GM12891 (cell line): ENCODE data around the gene RHCG. TPM values are rescaled to one million over a fixed set of nuclear protein-coding genes. Genes with fewer than 3 reads are reported as not detected.

ENCODE experiments used
- DNase-seq: peaks from one replicate; pipeline ENCODE4 v3.0.0; 2011; ENCODE audit warnings: low spot score; ENCODE audit not compliant: insufficient read length
- FAIRE-seq: peaks from 2 replicates; lab custom pipeline; 2011; peaks lifted over from hg19 to GRCh38; lab: Jason Lieb, UNC
- PAX5 ChIP-seq: IDR thresholded peaks from 2 replicates; pipeline ENCODE4 v1.6.1; 2011; ENCODE audit warnings: low read length, moderate library complexity, mild to moderate bottlenecking; ENCODE audit not compliant: insufficient read depth, severe bottlenecking
- POLR2A ChIP-seq: IDR thresholded peaks from 2 replicates; pipeline ENCODE4 v1.6.1; 2011; ENCODE audit warnings: low read depth, low read length, control low read depth
- POLR2AphosphoS5 ChIP-seq: IDR thresholded peaks from 2 replicates; pipeline ENCODE4 v1.6.1; 2011; ENCODE audit warnings: low read depth, low read length, control low read depth
- POU2F2 ChIP-seq: IDR thresholded peaks from 2 replicates; pipeline ENCODE4 v1.6.1; 2011; ENCODE audit warnings: low read depth, mild to moderate bottlenecking, control low read depth, low read length, moderate library complexity
- SPI1 ChIP-seq: IDR thresholded peaks from 2 replicates; pipeline ENCODE4 v1.6.1; 2011; ENCODE audit warnings: low read depth, low read length, control low read depth
- TAF1 ChIP-seq: IDR thresholded peaks from 2 replicates; pipeline ENCODE4 v1.6.1; 2011; ENCODE audit warnings: low read depth, low read length, control low read depth
- polyA plus RNA-seq: library from polyadenylated mRNA; unstranded; fragments of >200 nt; gene quantifications from one replicate; pipeline ENCODE4 v1.2.1, GENCODE V29; 2012; ENCODE audit warnings: low read depth, missing spikeins, inconsistent platforms; ENCODE audit not compliant: missing spikeins

RHCG gene
- polyA plus RNA-seq: not detected

GRCh38 chr15:89496155-89497098, at the start of gene RHCG:
Gene RHCG (minus strand): TSS chr15:89496583. CDS start chr15:89496544, 39 bp downstream.
- DNase-seq (no peak), FAIRE-seq (peak; percentile 78)
- TF ChIP-seq PAX5: no peak
- TF ChIP-seq POLR2AphosphoS5: no peak
- TF ChIP-seq SPI1: no peak
- TF ChIP-seq POLR2A: no peak
- no peak for TF ChIP-seq POU2F2
- no peak for TF ChIP-seq TAF1

GRCh38 chr15:89543389-89543788, 47.0 kb upstream of the RHCG start:
- no peak for FAIRE-seq
- DNase-seq: no peak
- TF ChIP-seq TAF1 (no peak), PAX5 (no peak), SPI1 (no peak), POLR2AphosphoS5 (no peak), POU2F2 (no peak), POLR2A (no peak)

GRCh38 chr15:89542369-89542768, 46.0 kb upstream of the RHCG start:
- DNase-seq (no peak), FAIRE-seq (no peak)
- TF ChIP-seq TAF1: no peak
- no peak for TF ChIP-seq POLR2AphosphoS5
- no peak for TF ChIP-seq POLR2A
- no peak for TF ChIP-seq SPI1
- no peak for TF ChIP-seq POU2F2
- no peak for TF ChIP-seq PAX5

- TF ChIP-seq POLR2A (no peak), PAX5 (no peak), POLR2AphosphoS5 (no peak), TAF1 (no peak)
- FAIRE-seq: no peak
- no peak for DNase-seq
These were observed 42.6 kb upstream of the RHCG start for GRCh38 chr15:89539027-89539426.

GRCh38 chr15:89533861-89534544, 37.6 kb upstream of the RHCG start:
- FAIRE-seq: no peak
- TF ChIP-seq PAX5: no peak
- no peak for TF ChIP-seq TAF1
- no peak for TF ChIP-seq POLR2A
- no peak for TF ChIP-seq POLR2AphosphoS5
- TF ChIP-seq SPI1: no peak
- no peak for TF ChIP-seq POU2F2
- DNase-seq: no peak

GRCh38 chr15:89531796-89532537, 35.6 kb upstream of the RHCG start:
- FAIRE-seq (no peak), DNase-seq (no peak)
- TF ChIP-seq POU2F2 (no peak), POLR2A (no peak), PAX5 (no peak), SPI1 (no peak), POLR2AphosphoS5 (no peak), TAF1 (no peak)

- no peak for FAIRE-seq
- no peak for TF ChIP-seq POLR2AphosphoS5
- no peak for TF ChIP-seq TAF1
- no peak for TF ChIP-seq POU2F2
- no peak for TF ChIP-seq POLR2A
- no peak for TF ChIP-seq SPI1
- no peak for TF ChIP-seq PAX5
These were observed 34.6 kb upstream of the RHCG start for GRCh38 chr15:89530976-89531375.

GRCh38 chr15:89528757-89529352, 32.5 kb upstream of the RHCG start:
- no peak for FAIRE-seq

More at GRCh38 chr15:89530976-89531375, 34.6 kb upstream of the RHCG start:
- DNase-seq: no peak

More at GRCh38 chr15:89528757-89529352, 32.5 kb upstream of the RHCG start:
- DNase-seq: no peak
- no peak for TF ChIP-seq TAF1
- TF ChIP-seq POU2F2: no peak
- no peak for TF ChIP-seq POLR2A
- TF ChIP-seq PAX5: no peak
- no peak for TF ChIP-seq POLR2AphosphoS5
- no peak for TF ChIP-seq SPI1
